B cell (primary cell): ENCODE results near the gene FASTK.

Source experiments
- EZH2 ChIP-seq: IDR thresholded peaks from 2 replicates; pipeline ENCODE4 v1.6.1; 2012; ENCODE audit warnings: borderline replicate concordance, low read depth, mild to moderate bottlenecking, moderate library complexity, low read length; ENCODE audit not compliant: insufficient read depth, poor library complexity, severe bottlenecking
- TF ChIP-seq, protein P1 (sequence below): fragments of 200-600 bp; IDR thresholded peaks from one replicate; pipeline ENCODE4 v1.8.0; 2022; ENCODE audit warnings: antibody characterized with exemption, mild to moderate bottlenecking

DNA sequence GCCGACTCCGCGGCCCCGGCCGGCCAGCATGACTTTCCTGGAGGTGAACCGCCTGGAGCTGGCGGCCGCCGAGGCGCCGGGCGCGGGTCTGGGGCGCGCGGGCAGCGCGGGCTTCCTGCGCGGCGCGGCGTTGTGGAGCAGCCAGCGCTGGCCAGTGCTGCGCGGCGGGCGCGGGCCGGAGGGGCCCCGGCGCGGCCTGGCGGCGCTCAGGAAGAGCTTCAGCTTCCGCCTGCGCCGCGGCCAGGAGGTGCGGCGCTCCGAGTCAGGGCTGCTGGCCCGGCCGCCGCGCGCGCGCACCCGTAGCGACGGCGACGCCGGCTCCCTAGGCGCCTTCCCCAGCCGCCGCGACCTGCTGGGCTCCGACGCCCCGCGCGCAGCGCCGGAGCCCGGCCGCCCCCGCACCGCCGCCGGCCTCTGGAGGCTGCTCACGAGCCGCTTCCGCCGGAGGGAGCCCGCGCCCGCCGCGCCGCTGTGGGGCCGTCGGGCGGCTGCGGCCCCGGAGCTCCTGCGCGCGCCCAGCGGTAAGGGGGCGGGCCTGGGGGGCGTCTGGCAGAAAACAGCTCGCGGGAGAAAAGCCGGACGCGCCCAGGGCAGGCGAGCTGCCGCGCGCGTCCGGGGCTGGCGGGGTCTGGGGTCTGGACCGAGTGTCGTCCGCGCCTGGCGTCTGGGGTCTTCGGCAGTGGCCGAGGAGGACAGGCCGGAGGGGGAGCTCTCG, 34.7 kb upstream of the FASTK start:
- TF ChIP-seq, protein P1, sequence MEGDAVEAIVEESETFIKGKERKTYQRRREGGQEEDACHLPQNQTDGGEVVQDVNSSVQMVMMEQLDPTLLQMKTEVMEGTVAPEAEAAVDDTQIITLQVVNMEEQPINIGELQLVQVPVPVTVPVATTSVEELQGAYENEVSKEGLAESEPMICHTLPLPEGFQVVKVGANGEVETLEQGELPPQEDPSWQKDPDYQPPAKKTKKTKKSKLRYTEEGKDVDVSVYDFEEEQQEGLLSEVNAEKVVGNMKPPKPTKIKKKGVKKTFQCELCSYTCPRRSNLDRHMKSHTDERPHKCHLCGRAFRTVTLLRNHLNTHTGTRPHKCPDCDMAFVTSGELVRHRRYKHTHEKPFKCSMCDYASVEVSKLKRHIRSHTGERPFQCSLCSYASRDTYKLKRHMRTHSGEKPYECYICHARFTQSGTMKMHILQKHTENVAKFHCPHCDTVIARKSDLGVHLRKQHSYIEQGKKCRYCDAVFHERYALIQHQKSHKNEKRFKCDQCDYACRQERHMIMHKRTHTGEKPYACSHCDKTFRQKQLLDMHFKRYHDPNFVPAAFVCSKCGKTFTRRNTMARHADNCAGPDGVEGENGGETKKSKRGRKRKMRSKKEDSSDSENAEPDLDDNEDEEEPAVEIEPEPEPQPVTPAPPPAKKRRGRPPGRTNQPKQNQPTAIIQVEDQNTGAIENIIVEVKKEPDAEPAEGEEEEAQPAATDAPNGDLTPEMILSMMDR = no peak
- TF ChIP-seq EZH2 = no peak
